Panc1 (cell line): Measurements from ENCODE around the gene WBP1L. TPM values are rescaled to one million over a fixed set of nuclear protein-coding genes. Genes with fewer than 3 reads are reported as not detected.

ENCODE experiments used
- ATAC-seq: fragments of 200-7000 bp; cut with Tn5 transposase; 2 replicates; pipeline ENCODE4 v1.9.1; 2020; ENCODE audit warnings: mild to moderate bottlenecking, moderate library complexity
- BruUV-seq: library from RNA; stranded (reverse); fragments of 400-500 nt; replicated peaks from 2 replicates; lab custom pipeline; 2021; lab: Mats Ljungman, UMichigan
- CTCF ChIA-PET: fragments of 300-600 bp; sonication (Branson Sonifier 250); formaldehyde crosslinking; loops from one replicate; lab custom pipeline; 2022; ENCODE audit warnings: antibody characterized with exemption; lab: Charles Lee
- POLR2A ChIA-PET: fragments of 300-600 bp; sonication (Branson Sonifier 250); formaldehyde crosslinking; loops from one replicate; lab custom pipeline; 2022; ENCODE audit warnings: antibody characterized with exemption; lab: Charles Lee
- DNase-seq: peaks from one replicate; pipeline ENCODE4 v3.0.0-alpha.2; 2010; ENCODE audit warnings: low read depth, low spot score
- H3K27ac ChIP-seq: 2 replicates; pipeline ENCODE4 v1.5.1; 2011; ENCODE audit warnings: mild to moderate bottlenecking, low read length, inconsistent platforms
- H3K27me3 ChIP-seq: fragments of 200-500 bp; sonication (Bioruptor generic); 2 replicates; pipeline ENCODE4 v1.6.0; 2014; ENCODE audit warnings: low read length, inconsistent platforms; ENCODE audit not compliant: control insufficient read depth, insufficient read depth
- H3K36me3 ChIP-seq: fragments of 200-500 bp; sonication (Bioruptor generic); 2 replicates; pipeline ENCODE4 v1.5.1; 2014; ENCODE audit warnings: inconsistent platforms, mild to moderate bottlenecking, low read length, moderate library complexity; ENCODE audit not compliant: control insufficient read depth, insufficient read depth
- H3K4me1 ChIP-seq: 2 replicates; pipeline ENCODE4 v1.5.1; 2011; ENCODE audit warnings: inconsistent platforms, mild to moderate bottlenecking, low read length, moderate library complexity; ENCODE audit not compliant: control insufficient read depth, insufficient read depth
- H3K4me3 ChIP-seq, 2 experiments: 2 replicates each; pipeline ENCODE4 v1.5.1; 2011 to 2012; ENCODE audit warnings: low read depth in 2 of 2, low read length in 2 of 2, mild to moderate bottlenecking in 2 of 2, inconsistent platforms in 1 of 2, moderate library complexity in 1 of 2
- H3K9me3 ChIP-seq: fragments of 200-500 bp; sonication (Bioruptor generic); 2 replicates; pipeline ENCODE4 v1.5.1; 2014; ENCODE audit warnings: low read depth, mild to moderate bottlenecking, inconsistent platforms, low read length, moderate library complexity; ENCODE audit not compliant: control insufficient read depth, insufficient read depth
- POLR2AphosphoS5 ChIP-seq: IDR thresholded peaks from 2 replicates; pipeline ENCODE4 v1.6.1; 2012; ENCODE audit warnings: mild to moderate bottlenecking, low read depth, low read length, moderate library complexity
- SIN3A ChIP-seq: IDR thresholded peaks from 2 replicates; pipeline ENCODE4 v1.6.1; 2012; ENCODE audit warnings: low read depth, mild to moderate bottlenecking, low read length, moderate library complexity, borderline replicate concordance; ENCODE audit not compliant: insufficient read depth
- TCF7L2 ChIP-seq: IDR thresholded peaks from 2 replicates; pipeline ENCODE4 v1.6.1; 2011; ENCODE audit warnings: mild to moderate bottlenecking, low read depth, low read length, inconsistent platforms
- in situ Hi-C: cut with HindIII; loops from 2 replicates; pipeline ENCODE4 v1.10.0; 2016; ENCODE audit warnings: low sequenced_read_pairs, low pct_unique_long_range_greater_than_20kb
- intact Hi-C: fragments of 100-400 bp; cut with micrococcal nuclease; formaldehyde crosslinking; loops from one replicate; pipeline ENCODE4 v1.10.0; 2022; ENCODE audit not compliant: unreplicated experiment
- total RNA-seq: library from RNA; stranded (reverse); gene quantifications from one replicate; pipeline ENCODE4 v1.2.1, GENCODE V29; 2021; ENCODE audit not compliant: unreplicated experiment
- TF ChIP-seq, protein P1 (sequence below): fragments of 450-650 bp; IDR thresholded peaks from 2 replicates; pipeline ENCODE4 v1.5.1; 2017; ENCODE audit warnings: mild to moderate bottlenecking
- TF ChIP-seq, protein P2 (sequence below), 2 experiments: IDR thresholded peaks; 2 replicates each; pipeline ENCODE4 v1.6.1; 2011 to 2012; ENCODE audit warnings: low read depth in 2 of 2, control low read depth in 1 of 2, low read length in 1 of 2, mild to moderate bottlenecking in 1 of 2, moderate library complexity in 1 of 2; ENCODE audit not compliant: insufficient read depth in 1 of 2

Gene WBP1L
- total RNA-seq, 1 experiment from 2014 or later, result 91.3 TPM

DNA sequence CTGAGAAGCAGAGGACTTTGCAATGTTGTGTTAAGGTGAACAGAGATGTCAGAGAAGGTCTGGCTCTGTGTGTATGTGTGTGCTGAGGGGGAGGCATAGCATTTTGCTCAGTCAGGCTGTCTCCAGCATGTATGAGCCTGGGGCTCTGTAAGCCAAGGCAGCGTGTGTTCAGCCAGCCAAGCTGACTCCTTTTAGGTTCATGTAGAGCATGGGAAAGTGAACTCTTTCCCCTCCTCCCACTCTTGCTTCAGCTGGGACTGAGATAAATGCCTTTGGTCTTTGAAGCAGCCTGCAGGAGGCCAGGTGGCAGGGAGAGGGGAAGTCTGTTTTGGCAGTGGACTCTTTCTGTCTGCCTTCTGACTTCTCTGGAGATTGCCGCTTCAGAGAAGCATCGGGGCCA lies 25.5 kb upstream of the WBP1L start:
- in situ Hi-C loops, result no loop called here
- no peak overlapping the region for H3K4me3 ChIP-seq
- DNase-seq, result no peak
- no peaks in the 10 kb centered on the region for H3K27me3 ChIP-seq
- BruUV-seq, result no TSS peak
- TF ChIP-seq, protein P1, sequence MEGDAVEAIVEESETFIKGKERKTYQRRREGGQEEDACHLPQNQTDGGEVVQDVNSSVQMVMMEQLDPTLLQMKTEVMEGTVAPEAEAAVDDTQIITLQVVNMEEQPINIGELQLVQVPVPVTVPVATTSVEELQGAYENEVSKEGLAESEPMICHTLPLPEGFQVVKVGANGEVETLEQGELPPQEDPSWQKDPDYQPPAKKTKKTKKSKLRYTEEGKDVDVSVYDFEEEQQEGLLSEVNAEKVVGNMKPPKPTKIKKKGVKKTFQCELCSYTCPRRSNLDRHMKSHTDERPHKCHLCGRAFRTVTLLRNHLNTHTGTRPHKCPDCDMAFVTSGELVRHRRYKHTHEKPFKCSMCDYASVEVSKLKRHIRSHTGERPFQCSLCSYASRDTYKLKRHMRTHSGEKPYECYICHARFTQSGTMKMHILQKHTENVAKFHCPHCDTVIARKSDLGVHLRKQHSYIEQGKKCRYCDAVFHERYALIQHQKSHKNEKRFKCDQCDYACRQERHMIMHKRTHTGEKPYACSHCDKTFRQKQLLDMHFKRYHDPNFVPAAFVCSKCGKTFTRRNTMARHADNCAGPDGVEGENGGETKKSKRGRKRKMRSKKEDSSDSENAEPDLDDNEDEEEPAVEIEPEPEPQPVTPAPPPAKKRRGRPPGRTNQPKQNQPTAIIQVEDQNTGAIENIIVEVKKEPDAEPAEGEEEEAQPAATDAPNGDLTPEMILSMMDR, result no peak
- TF ChIP-seq, protein P2, sequence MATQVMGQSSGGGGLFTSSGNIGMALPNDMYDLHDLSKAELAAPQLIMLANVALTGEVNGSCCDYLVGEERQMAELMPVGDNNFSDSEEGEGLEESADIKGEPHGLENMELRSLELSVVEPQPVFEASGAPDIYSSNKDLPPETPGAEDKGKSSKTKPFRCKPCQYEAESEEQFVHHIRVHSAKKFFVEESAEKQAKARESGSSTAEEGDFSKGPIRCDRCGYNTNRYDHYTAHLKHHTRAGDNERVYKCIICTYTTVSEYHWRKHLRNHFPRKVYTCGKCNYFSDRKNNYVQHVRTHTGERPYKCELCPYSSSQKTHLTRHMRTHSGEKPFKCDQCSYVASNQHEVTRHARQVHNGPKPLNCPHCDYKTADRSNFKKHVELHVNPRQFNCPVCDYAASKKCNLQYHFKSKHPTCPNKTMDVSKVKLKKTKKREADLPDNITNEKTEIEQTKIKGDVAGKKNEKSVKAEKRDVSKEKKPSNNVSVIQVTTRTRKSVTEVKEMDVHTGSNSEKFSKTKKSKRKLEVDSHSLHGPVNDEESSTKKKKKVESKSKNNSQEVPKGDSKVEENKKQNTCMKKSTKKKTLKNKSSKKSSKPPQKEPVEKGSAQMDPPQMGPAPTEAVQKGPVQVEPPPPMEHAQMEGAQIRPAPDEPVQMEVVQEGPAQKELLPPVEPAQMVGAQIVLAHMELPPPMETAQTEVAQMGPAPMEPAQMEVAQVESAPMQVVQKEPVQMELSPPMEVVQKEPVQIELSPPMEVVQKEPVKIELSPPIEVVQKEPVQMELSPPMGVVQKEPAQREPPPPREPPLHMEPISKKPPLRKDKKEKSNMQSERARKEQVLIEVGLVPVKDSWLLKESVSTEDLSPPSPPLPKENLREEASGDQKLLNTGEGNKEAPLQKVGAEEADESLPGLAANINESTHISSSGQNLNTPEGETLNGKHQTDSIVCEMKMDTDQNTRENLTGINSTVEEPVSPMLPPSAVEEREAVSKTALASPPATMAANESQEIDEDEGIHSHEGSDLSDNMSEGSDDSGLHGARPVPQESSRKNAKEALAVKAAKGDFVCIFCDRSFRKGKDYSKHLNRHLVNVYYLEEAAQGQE (IDR thresholded peaks at IDR 0.05; ENCODE audit: insufficient read depth in 1 of 2, low read depth in 2 of 2, low read length in 1 of 2), result no peak
- no peak for TF ChIP-seq POLR2AphosphoS5
- ChIA-PET POLR2A (no interaction called here), CTCF (no interaction called here)
- no peaks in the 10 kb centered on the region for H3K9me3 ChIP-seq
- 0 out of 2 replicates have a peak, but pooled peaks cover 10% of the 10 kb centered on the region for H3K4me1 ChIP-seq
- ATAC-seq, result no peak
- intact Hi-C loops, result no loop called here
- no peak overlapping the region for H3K27ac ChIP-seq
- H3K36me3 ChIP-seq, result peaks cover 1% of the 10 kb centered on the region; the same call in 1 of the 2 replicates

- DNase-seq (no peak), ATAC-seq (no peak)
- intact Hi-C loops, result no loop called here
- BruUV-seq, result no TSS peak
- Histone ChIP-seq H3K4me1 (0 out of 2 replicates have a peak, but pooled peaks cover 8% of the 10 kb centered on the region), H3K4me3 (no peak overlapping the region), H3K27me3 (no peaks in the 10 kb centered on the region), H3K9me3 (no peaks in the 10 kb centered on the region), H3K36me3 (no peaks in the 10 kb centered on the region), H3K27ac (no peak overlapping the region)
- TF ChIP-seq, protein P2 (IDR thresholded peaks at IDR 0.05; ENCODE audit: insufficient read depth in 1 of 2, low read depth in 2 of 2, low read length in 1 of 2), result no peak
- TF ChIP-seq SIN3A, result no peak
- TF ChIP-seq, protein P1, result no peak
- no peak for TF ChIP-seq TCF7L2
- no peak for TF ChIP-seq POLR2AphosphoS5
- CTCF ChIA-PET, result interaction anchor here (0.7 to 1.4 kb wide), 2 partner anchors 58 to 198 kb away, joined by 3 to 4 read pairs; partner anchors contain the start of gene CNNM2
- in situ Hi-C loops, result no loop called here
- POLR2A ChIA-PET, result interaction anchor here (0.5 kb wide), 1 partner anchor 34 kb away, joined by 7 read pairs; no protein-coding TSS in a partner anchor
Measured at GRCh38 chr10:102720337-102720736, 23.4 kb upstream of the WBP1L start.
